H1 (cell line): ENCODE measurements around the gene ABCB10. TPM values are rescaled to one million over a fixed set of nuclear protein-coding genes. Genes with fewer than 3 reads are reported as not detected.

Source experiments
- CTCF ChIA-PET: fragments of 300-600 bp; sonication (Branson Sonifier 250); formaldehyde crosslinking; loops from one replicate; lab custom pipeline; 2021; ENCODE audit not compliant: partially characterized antibody; lab: Charles Lee
- POLR2A ChIA-PET: fragments of 300-600 bp; sonication (Branson Sonifier 250); formaldehyde crosslinking; loops from one replicate; lab custom pipeline; 2021; ENCODE audit warnings: inconsistent platforms; ENCODE audit not compliant: partially characterized antibody; lab: Charles Lee
- DNase-seq, 2 experiments: peaks; one replicate each; pipeline versions ENCODE4 v3.0.0 to v3.0.0-alpha.2; 2010 to 2022; ENCODE audit warnings: low spot score in 2 of 2, low read depth in 1 of 2, mixed read lengths in 1 of 2
- FAIRE-seq: peaks from 2 replicates; lab custom pipeline; 2011; peaks lifted over from hg19 to GRCh38; lab: Jason Lieb, UNC
- H2AFZ ChIP-seq: 2 replicates; pipeline ENCODE4 v1.8.1; 2012; ENCODE audit warnings: low read length, inconsistent platforms
- H2AK5ac ChIP-seq: 2 replicates; pipeline ENCODE4 v1.6.1; 2013; ENCODE audit warnings: low read depth, low read length
- H2BK120ac ChIP-seq: replicated peaks from 2 replicates; pipeline ENCODE3; 2013; ENCODE audit warnings: low read depth, low read length, inconsistent platforms
- H2BK12ac ChIP-seq: 2 replicates; pipeline ENCODE4 v1.6.1; 2013; ENCODE audit warnings: low read depth, low read length
- H2BK15ac ChIP-seq: 2 replicates; pipeline ENCODE4 v1.6.1; 2013; ENCODE audit warnings: low read length
- H2BK20ac ChIP-seq: 2 replicates; pipeline ENCODE4 v1.6.1; 2013; ENCODE audit warnings: low read length
- H2BK5ac ChIP-seq: 2 replicates; pipeline ENCODE4 v1.6.1; 2013; ENCODE audit warnings: low read depth, low read length
- H3K14ac ChIP-seq: 2 replicates; pipeline ENCODE4 v1.6.1; 2013; ENCODE audit warnings: inconsistent platforms; ENCODE audit not compliant: insufficient read length
- H3K18ac ChIP-seq: 2 replicates; pipeline ENCODE4 v1.6.1; 2013; ENCODE audit warnings: low read length; ENCODE audit errors: extremely low read depth
- H3K23ac ChIP-seq: 2 replicates; pipeline ENCODE4 v1.6.1; 2013; ENCODE audit warnings: inconsistent platforms; ENCODE audit not compliant: insufficient read length
- H3K23me2 ChIP-seq: 2 replicates; pipeline ENCODE4 v1.6.1; 2013; ENCODE audit warnings: low read depth, low read length
- H3K27ac ChIP-seq: 2 replicates; pipeline ENCODE4 v1.6.1; 2011; ENCODE audit warnings: low read depth, low read length, inconsistent platforms
- H3K27me3 ChIP-seq, 4 experiments: replicated peaks in 1 of 4; 1 replicate in 1 of 4; 2 replicates in 3 of 4; pipeline versions ENCODE4 v1.6.1 to v1.8.1; 2011 to 2013; ENCODE audit warnings: low read length in 3 of 4, mild to moderate bottlenecking in 3 of 4, inconsistent platforms in 2 of 4, mixed read lengths in 2 of 4, moderate library complexity in 1 of 4; ENCODE audit not compliant: control insufficient read depth in 3 of 4, insufficient read depth in 3 of 4; ENCODE audit errors: extremely low read depth in 1 of 4
- H3K36me3 ChIP-seq, 4 experiments: 2 replicates each; pipeline versions ENCODE4 v1.6.1 to v1.8.1; 2011 to 2013; ENCODE audit warnings: mild to moderate bottlenecking in 4 of 4, low read length in 3 of 4, moderate library complexity in 2 of 4, control low read depth in 1 of 4, inconsistent platforms in 1 of 4; ENCODE audit not compliant: insufficient read depth in 4 of 4, control insufficient read depth in 2 of 4
- H3K4ac ChIP-seq: replicated peaks from 2 replicates; pipeline ENCODE3; 2013; ENCODE audit warnings: low read length, low read depth, mixed read lengths, inconsistent platforms; ENCODE audit not compliant: insufficient read length
- H3K4me1 ChIP-seq, 4 experiments: replicated peaks in 1 of 4; 1 replicate in 1 of 4; 2 replicates in 3 of 4; pipeline versions ENCODE4 v1.6.1 to v1.8.1; 2011 to 2013; ENCODE audit warnings: low read length in 3 of 4, inconsistent platforms in 2 of 4, mixed read lengths in 1 of 4; ENCODE audit not compliant: insufficient read depth in 4 of 4, control insufficient read depth in 3 of 4
- H3K4me2 ChIP-seq, 2 experiments: 2 replicates each; pipeline versions ENCODE4 v1.6.1 to v1.8.1; 2011 to 2013; ENCODE audit warnings: low read depth in 2 of 2, low read length in 2 of 2, control low read depth in 1 of 2, inconsistent platforms in 1 of 2, mild to moderate bottlenecking in 1 of 2; ENCODE audit not compliant: insufficient read depth in 1 of 2
- H3K4me3 ChIP-seq, 4 experiments: fragments of 200-600, 300-600 bp in 1 of 4; sonication (generic), shearing (Covaris generic), sonication (Bioruptor Twin) in 1 of 4; 2 replicates each; pipeline versions ENCODE4 v1.5.1 to v1.8.1; 2011 to 2016; ENCODE audit warnings: low read length in 4 of 4, low read depth in 3 of 4, control low read depth in 2 of 4, inconsistent platforms in 2 of 4, mild to moderate bottlenecking in 2 of 4, mixed read lengths in 1 of 4, moderate library complexity in 1 of 4; ENCODE audit not compliant: insufficient read depth in 2 of 4; ENCODE audit errors: extremely low read depth in 1 of 4
- H3K56ac ChIP-seq: replicated peaks from 2 replicates; pipeline ENCODE3; 2013; ENCODE audit warnings: low read depth, mild to moderate bottlenecking, mixed read lengths, low read length, inconsistent platforms; ENCODE audit not compliant: insufficient read length
- H3K79me1 ChIP-seq: 2 replicates; pipeline ENCODE4 v1.6.1; 2013; ENCODE audit warnings: low read depth, low read length, control low read depth
- H3K79me2 ChIP-seq, 2 experiments: 2 replicates each; pipeline versions ENCODE4 v1.6.1 to v1.8.1; 2012 to 2013; ENCODE audit warnings: low read length in 2 of 2, mild to moderate bottlenecking in 2 of 2, inconsistent platforms in 1 of 2; ENCODE audit not compliant: insufficient read depth in 2 of 2, control insufficient read depth in 1 of 2
- H3K9ac ChIP-seq, 4 experiments: replicated peaks in 1 of 4; 1 replicate in 1 of 4; 2 replicates in 3 of 4; pipeline versions ENCODE4 v1.6.1 to v1.8.1; 2011 to 2013; ENCODE audit warnings: low read depth in 3 of 4, low read length in 3 of 4, control low read depth in 2 of 4, mild to moderate bottlenecking in 2 of 4, moderate library complexity in 2 of 4, inconsistent platforms in 1 of 4; ENCODE audit errors: extremely low read depth in 1 of 4
- H3K9me3 ChIP-seq, 2 experiments: 2 replicates each; pipeline versions ENCODE4 v1.6.1 to v1.8.1; 2012 to 2013; ENCODE audit warnings: mild to moderate bottlenecking in 2 of 2, moderate library complexity in 2 of 2, control low read depth in 1 of 2, inconsistent platforms in 1 of 2, low read depth in 1 of 2, low read length in 1 of 2, mixed read lengths in 1 of 2; ENCODE audit not compliant: insufficient read depth in 2 of 2
- H4K20me1 ChIP-seq, 2 experiments: replicated peaks in 1 of 2; 2 replicates each; pipeline versions ENCODE3 to v1.8.1; 2011 to 2013; ENCODE audit warnings: inconsistent platforms in 2 of 2, low read length in 2 of 2, mild to moderate bottlenecking in 1 of 2; ENCODE audit not compliant: insufficient read depth in 2 of 2, control insufficient read depth in 1 of 2
- H4K5ac ChIP-seq: 2 replicates; pipeline ENCODE4 v1.6.1; 2013; ENCODE audit warnings: low read length, low read depth, mixed read lengths, inconsistent platforms; ENCODE audit not compliant: insufficient read length
- H4K8ac ChIP-seq: 2 replicates; pipeline ENCODE4 v1.8.0; 2013; ENCODE audit warnings: mild to moderate bottlenecking, moderate library complexity, low read length, inconsistent platforms; ENCODE audit not compliant: insufficient read depth; ENCODE audit errors: extremely low read depth
- H4K91ac ChIP-seq: replicated peaks from 2 replicates; pipeline ENCODE3; 2013; ENCODE audit warnings: low read length, mixed read lengths, inconsistent platforms; ENCODE audit not compliant: insufficient read length
- ASH2L ChIP-seq: fragments of 200-600, 300-600 bp; sonication (generic); IDR thresholded peaks from one replicate; pipeline ENCODE4 v1.7.1; 2017; ENCODE audit warnings: low read length
- BCL11A ChIP-seq, 2 experiments: IDR thresholded peaks; one replicate each; pipeline ENCODE4 v1.6.1; 2011; ENCODE audit warnings: low read depth in 2 of 2, low read length in 2 of 2, mild to moderate bottlenecking in 2 of 2
- CHD2 ChIP-seq: IDR thresholded peaks from 2 replicates; pipeline ENCODE4 v1.6.1; 2012; ENCODE audit warnings: low read length, improper control_type of control experiment
- KDM5A ChIP-seq: fragments of 200-600 bp; IDR thresholded peaks from 2 replicates; pipeline ENCODE4 v1.7.1; 2012; ENCODE audit warnings: mild to moderate bottlenecking, low read length, inconsistent platforms, mixed read lengths
- RNF2 ChIP-seq: fragments of 200-900, 300-1000 bp; sonication (generic); IDR thresholded peaks from 2 replicates; pipeline ENCODE4 v1.7.1; 2016; ENCODE audit warnings: borderline replicate concordance, low read depth, mild to moderate bottlenecking, antibody characterized with exemption, low read length; ENCODE audit not compliant: poor library complexity, severe bottlenecking; ENCODE audit errors: missing control alignments
- SRF ChIP-seq: IDR thresholded peaks from 2 replicates; pipeline ENCODE4 v1.6.1; 2011; ENCODE audit warnings: mild to moderate bottlenecking, low read depth, low read length, moderate library complexity
- WGBS, 2 experiments: shearing (Covaris generic) in 1 of 2; methylation state at CpG; one replicate each; pipeline versions ENCODE4 v1.1.6 to v1.1.7; 2013 to 2015; ENCODE audit warnings: low lambda C conversion rate in 2 of 2, mixed read lengths in 2 of 2, inconsistent platforms in 1 of 2, low coverage in 1 of 2, missing lambda C conversion rate in 1 of 2; ENCODE audit not compliant: insufficient replicate concordance in 2 of 2, insufficient coverage in 1 of 2, insufficient read length in 1 of 2; ENCODE audit errors: extremely low coverage in 1 of 2, missing lambda C conversion rate in 1 of 2; 5-methylcytosine and 5-hydroxymethylcytosine counted together
- polyA plus RNA-seq, 7 experiments: library from polyadenylated mRNA; depleted of rRNA in 3 of 7; stranded (reverse) in 5 of 7; unstranded in 2 of 7; fragments of >200 nt in 5 of 7; fragments of 200-250 nt in 2 of 7; gene quantifications; 1 replicate in 5 of 7; 2 replicates in 1 of 7; 4 replicates in 1 of 7; pipeline versions ENCODE4 v1.2.1 to v1.2.3, GENCODE V29; 2011 to 2013; ENCODE audit warnings: missing spikeins in 2 of 7, mixed read lengths in 2 of 7
- total RNA-seq: library from RNA; stranded (reverse); fragmentation: NEBNext Ultra II Directional; extraction: Animal tissue kit (Norgen Biotek cat#: 25700); gene quantifications from 2 replicates; pipeline ENCODE4 v1.2.1, GENCODE V29; 2021
- TF ChIP-seq, protein P1 (sequence below): IDR thresholded peaks from 2 replicates; pipeline ENCODE4 v1.6.1; 2012; ENCODE audit warnings: low read length, inconsistent platforms

The ABCB10 gene
- total and polyA plus RNA-seq, 2 of the 8 experiments (the other 6 are each of a cell fraction or from before 2014, with no cell fraction given): 3.6 to 11.9 TPM

DNA sequence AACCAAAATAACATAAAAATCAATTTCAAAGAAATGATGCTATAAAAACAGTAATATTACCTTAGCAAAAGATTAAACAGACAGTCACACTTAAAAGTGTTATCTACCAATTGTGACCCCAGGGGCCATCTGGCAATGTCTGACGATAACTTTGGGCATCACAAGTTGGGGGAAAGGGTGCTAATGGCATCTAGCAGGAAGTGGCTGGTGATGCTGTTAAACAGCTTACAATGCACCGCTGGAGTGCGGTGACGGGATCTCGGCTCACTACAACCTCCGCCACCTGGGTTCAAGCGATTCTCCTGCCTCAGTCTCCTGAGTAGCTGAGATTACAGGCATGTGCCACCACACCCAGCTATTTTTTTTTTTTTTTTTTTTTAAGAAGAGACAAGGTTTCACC, 78.0 kb downstream of the ABCB10 start:
- no peak overlapping the region for H2BK20ac ChIP-seq
- H3K56ac ChIP-seq: no peak overlapping the region
- no peak overlapping the region for H2AK5ac ChIP-seq
- no peaks in the 10 kb centered on the region for H3K27me3 ChIP-seq
- H3K9ac ChIP-seq: no peak overlapping the region
- H3K23ac ChIP-seq: no peak overlapping the region
- no peak overlapping the region for H2AFZ ChIP-seq
- H3K4ac ChIP-seq: no peak overlapping the region
- no peak overlapping the region for H3K4me2 ChIP-seq
- no peaks in the 10 kb centered on the region for H3K9me3 ChIP-seq
- H3K4me3 ChIP-seq: no peak overlapping the region
- no peak overlapping the region for H3K18ac ChIP-seq
- WGBS, 2 experiments: 96% methylated on average over 7 of the region's 7 CpGs; no CpG with 5 or more reads in 1 of the 2 experiments
- no peaks in the 10 kb centered on the region for H3K23me2 ChIP-seq
- no peaks in the 10 kb centered on the region for H4K20me1 ChIP-seq
- no peak for FAIRE-seq
- no peak overlapping the region for H2BK15ac ChIP-seq
- H4K8ac ChIP-seq: no peak overlapping the region
- no peaks in the 10 kb centered on the region for H3K4me1 ChIP-seq
- no peak for DNase-seq
- TF ChIP-seq, protein P1, sequence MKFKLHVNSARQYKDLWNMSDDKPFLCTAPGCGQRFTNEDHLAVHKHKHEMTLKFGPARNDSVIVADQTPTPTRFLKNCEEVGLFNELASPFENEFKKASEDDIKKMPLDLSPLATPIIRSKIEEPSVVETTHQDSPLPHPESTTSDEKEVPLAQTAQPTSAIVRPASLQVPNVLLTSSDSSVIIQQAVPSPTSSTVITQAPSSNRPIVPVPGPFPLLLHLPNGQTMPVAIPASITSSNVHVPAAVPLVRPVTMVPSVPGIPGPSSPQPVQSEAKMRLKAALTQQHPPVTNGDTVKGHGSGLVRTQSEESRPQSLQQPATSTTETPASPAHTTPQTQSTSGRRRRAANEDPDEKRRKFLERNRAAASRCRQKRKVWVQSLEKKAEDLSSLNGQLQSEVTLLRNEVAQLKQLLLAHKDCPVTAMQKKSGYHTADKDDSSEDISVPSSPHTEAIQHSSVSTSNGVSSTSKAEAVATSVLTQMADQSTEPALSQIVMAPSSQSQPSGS: no peak
- TF ChIP-seq ASH2L (no peak), KDM5A (no peak), CHD2 (no peak), RNF2 (no peak), BCL11A (IDR thresholded peaks at IDR 0.05; ENCODE audit: low read depth in 2 of 2, low read length in 2 of 2) (no peak), SRF (no peak)
- H3K27ac ChIP-seq: no peak overlapping the region
- H4K5ac ChIP-seq: no peak overlapping the region
- CTCF ChIA-PET: interaction anchor here (0.5 to 6.6 kb wide), 7 partner anchors 19 to 224 kb away, joined by 3 to 69 read pairs (median 3); partner anchors contain the start of gene RAB4A
- H3K79me2 ChIP-seq: no peaks in the 10 kb centered on the region
- POLR2A ChIA-PET: interaction anchor here (2.0 kb wide), 1 partner anchor 28 kb away, joined by 6 read pairs; the partner anchor contains the start of gene NUP133
- H3K36me3 ChIP-seq: peaks cover 3 to 57% (median 21%) of the 10 kb centered on the region in 4 experiments
- no peak overlapping the region for H2BK12ac ChIP-seq
- no peak overlapping the region for H2BK5ac ChIP-seq
- no peaks in the 10 kb centered on the region for H3K79me1 ChIP-seq
- no peak overlapping the region for H3K14ac ChIP-seq
- H4K91ac ChIP-seq: no peak overlapping the region
- H2BK120ac ChIP-seq: no peak overlapping the region
